DMS153 treated with DMSO at 0.1 percent for 48 hours (cell line): ENCODE data around the gene PTGDR2.

Source experiments
- DNase-seq: peaks from one replicate; lab custom pipeline; 2025; ENCODE audit not compliant: unreplicated experiment; lab: John Stamatoyannopoulos, UW

The PTGDR2 gene

DNA sequence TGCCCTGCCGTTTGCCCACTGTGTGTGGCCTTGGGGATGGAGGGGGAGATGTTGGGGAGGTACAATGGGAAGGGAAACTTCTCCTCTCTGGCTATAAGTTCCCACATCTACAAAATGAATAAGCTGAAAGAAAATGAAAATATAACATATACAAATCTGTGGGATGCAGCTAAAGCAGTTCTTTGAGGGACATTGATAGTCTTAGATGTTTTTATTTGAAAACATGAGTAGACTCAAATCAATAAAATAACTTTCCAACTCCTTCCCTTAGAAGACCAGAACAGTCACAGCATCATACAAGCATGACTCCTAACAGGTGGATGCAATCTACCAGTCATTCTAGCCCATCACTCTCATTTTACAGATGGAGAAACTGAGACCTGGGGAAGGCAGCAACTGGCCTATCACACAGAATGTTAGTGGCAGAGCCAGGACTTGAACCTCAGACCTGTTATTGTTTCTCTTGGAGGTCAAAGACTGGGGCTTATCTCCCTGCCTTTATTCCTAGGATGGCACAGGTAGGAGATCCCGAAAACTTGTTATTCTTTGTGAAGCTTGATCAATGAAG, 39.1 kb downstream of the PTGDR2 start:
- no peak for DNase-seq

DNA sequence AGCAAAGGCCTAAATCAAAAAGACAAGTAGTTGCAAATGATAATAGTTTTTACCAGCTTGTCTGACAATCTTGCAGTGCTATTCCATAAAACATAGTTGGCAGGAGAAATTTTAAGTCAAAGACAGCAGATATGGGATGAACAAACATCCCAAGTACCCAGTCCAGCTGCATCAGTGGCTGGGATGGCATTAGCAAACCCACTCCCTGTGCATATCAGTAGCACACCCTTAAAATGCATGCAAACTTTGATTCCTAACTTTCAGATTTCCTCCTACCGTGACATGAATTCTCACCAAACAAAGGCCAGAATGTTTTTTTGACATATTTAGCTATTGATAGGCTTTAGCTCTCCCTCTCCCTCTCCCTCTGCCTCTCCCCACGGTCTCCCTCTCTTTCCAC, 41.6 kb downstream of the PTGDR2 start:
- DNase-seq: no peak

DNA sequence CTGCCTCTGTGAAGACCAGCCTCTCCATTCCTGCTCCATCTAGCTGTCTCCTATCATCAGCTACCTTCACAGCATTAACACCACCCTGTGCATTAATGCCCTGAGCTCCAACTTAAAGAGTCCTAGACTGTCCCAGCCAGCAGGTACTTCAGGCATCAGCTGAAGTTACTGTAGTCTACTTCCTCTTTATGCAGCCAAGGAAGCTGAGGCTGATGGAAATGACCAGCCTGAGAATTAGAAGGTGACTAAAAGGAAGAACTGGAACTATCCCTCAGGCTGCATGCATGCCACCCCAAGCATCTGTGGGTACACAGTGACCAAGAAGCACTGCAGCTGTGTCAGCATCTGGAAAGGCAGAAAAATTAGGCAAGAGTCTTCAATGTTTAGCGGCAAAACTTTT, 42.4 kb downstream of the PTGDR2 start:
- no peak for DNase-seq

DNA sequence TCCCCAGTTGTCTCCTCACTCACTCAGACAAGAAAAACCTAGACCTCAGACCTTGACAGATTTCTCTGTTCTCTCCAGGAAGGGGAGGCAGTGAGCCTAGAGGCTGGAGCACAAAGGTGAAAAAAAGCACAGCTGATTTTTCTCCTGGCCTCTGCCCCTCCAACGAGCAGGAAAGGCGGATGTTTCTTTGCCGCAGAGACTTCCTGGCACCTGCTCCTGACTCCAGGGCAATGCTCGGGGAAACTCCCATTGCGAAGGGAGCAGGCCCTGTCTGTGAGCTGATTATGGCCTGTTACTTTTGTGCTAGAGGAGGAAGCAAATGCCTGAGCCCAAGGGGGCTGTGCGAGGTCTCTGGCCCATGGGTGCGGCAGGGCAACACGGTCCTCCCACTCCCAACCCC, 45.2 kb downstream of the PTGDR2 start:
- peak; percentile 9 for DNase-seq

DNA sequence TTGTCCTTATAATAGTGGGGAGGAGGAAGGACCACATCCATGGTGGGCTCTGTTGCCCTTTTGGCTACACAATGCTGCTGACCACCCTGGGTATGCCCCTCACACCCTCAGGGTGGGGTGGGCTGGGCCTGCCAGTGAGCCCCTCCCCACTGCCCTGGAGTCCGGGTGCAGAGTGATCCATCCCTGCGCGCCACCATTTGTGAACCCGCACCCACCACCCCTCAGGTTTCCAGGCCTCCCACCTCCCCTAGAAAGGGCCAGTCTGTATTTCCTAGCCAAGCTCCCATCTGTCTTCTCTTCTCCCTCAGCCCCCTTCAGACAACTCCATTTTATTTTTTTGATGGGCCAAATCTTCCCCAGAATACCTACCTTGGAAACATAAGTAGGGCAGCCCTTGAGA, 45.6 kb downstream of the PTGDR2 start:
- no peak for DNase-seq

DNA sequence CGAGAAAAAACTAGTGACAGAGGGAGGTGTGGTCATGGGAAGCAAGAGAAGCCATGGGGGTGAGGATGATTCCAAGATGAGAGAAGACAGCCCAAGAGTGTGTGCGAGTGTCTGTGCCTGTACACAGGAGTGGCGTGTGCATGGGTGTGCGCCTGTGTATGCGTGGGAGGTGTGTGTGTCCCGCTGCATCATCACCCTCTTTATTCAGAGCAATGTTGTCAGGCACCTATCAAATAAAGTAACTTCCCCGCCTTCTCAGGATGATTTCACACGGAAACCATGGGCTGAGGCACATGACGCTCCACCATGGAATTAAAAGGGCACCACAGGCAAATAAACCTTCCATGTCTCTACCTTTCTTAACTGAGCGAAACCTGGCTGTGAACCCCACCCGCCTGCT, 46.1 kb downstream of the PTGDR2 start:
- DNase-seq: no peak

DNA sequence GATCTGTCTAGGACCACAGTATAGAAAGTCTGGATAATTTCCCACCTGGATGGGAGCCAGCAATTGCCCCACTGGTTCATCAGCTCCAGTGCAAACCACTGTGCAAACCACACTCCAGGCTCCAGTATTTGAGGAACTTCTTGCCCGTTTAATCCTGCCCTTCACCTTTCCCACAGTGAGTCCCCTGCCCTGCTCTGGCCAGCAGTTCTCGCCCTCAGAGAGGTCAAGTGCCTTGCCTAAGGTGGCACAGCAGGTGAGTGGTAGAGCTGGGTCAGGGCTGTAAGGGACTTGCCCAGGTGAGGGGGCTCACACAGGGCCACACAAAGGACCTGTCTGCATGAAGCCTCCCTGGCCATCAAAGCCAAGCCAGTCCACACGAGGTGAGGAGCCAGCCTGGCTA, 46.5 kb downstream of the PTGDR2 start:
- DNase-seq: no peak

DNA sequence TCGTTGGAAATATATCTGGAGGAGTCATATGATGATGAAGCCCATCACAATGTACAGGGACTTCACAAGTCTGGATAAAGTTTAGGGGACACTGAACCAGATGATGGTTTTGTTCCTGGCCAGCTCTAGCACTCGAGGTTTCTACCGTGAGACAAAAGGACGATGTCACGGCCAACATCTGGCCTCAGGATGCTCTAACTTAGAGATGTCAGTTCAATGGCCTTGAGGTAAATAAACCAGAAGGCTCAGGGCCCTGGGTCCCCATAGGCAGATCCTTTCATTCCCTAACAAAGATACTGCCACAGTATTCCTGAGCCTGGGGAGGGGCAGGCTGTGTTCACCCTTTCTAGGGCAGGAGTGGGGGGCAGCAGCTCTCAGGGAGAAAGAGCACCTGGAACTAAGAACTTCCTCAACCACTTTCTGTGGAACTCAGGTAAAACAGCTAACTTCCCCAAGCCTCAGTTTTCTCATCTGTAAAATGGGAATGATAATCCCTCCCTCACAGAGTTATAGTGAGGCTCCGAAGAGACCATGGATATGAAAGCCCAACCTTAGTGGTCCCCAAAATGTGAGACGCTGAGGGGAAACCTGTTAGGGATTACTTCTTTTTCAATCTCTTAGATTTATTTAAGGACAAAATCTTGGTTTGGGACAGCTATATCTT, 52.3 kb downstream of the PTGDR2 start:
- no peak for DNase-seq

DNA sequence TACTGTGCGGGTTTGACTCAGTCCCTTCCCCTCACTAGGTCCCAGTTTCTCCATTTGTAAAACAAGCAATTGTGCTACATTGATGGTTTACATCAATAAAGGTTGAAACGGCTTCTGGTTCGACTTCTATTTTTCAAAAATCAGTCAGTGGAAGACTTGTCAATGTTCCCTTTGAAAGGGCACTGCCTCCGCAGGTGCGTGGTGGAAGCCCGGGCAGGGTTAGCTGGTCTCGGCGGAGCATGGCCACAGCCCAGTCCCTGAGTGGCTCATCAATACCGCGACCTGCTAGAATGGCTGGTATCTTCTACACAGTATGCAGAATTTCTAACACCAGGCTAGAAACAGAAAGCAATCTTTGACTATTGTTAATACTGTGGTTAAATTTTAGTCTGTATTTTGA, 54.6 kb downstream of the PTGDR2 start:
- DNase-seq: no peak
